ENCODE measurements around the gene KRT20. TPM values are rescaled to one million over a fixed set of nuclear protein-coding genes. Genes with fewer than 3 reads are reported as not detected.

The KRT20 gene
- total RNA-seq, 5 donors from 2014 or later (not counting 1 experiment from before 2014, with no cell fraction given): 0.47 TPM; not detected in 4

GRCh38 chr17:40902498-40902897 lies 17.5 kb upstream of the KRT20 start:
- Histone ChIP-seq H3K4me1 (ENCODE audit: control insufficient read depth in 1 of 2, extremely low read depth in 1 of 2, insufficient read depth in 2 of 2, low read length in 2 of 2) (no peaks in the 10 kb centered on the region), H3K27ac (ENCODE audit: low read length) (no peak overlapping the region), H3K4me3 (ENCODE audit: control insufficient read depth in 1 of 2, extremely low read depth in 1 of 2, low read length in 1 of 2) (no peak overlapping the region), H3K27me3 (replicated peaks in 1 of 2; ENCODE audit: control insufficient read depth in 2 of 2, extremely low read depth in 1 of 2, insufficient read depth in 2 of 2, low read length in 1 of 2) (peaks cover 8 to 16% of the 10 kb centered on the region in 2 experiments), H3K9me3 (no peaks in the 10 kb centered on the region), H3K36me3 (ENCODE audit: control insufficient read depth in 2 of 2, extremely low read depth in 1 of 2, insufficient read depth in 1 of 2, low read length in 1 of 2) (no peaks in the 10 kb centered on the region)
- Mint-ChIP-seq H3K27ac (no peak overlapping the region), H3K27me3 (peaks cover 40 to 50% of the 10 kb centered on the region in 2 donors), H3K36me3 (no peaks in the 10 kb centered on the region), H3K9me3 (no peaks in the 10 kb centered on the region), H3K4me1 (no peaks in the 10 kb centered on the region), H3K4me3 (no peak overlapping the region)
- CTCF ChIA-PET: interaction anchor here in 1 of 2 donors (0.7 to 1.0 kb wide), 2 partner anchors 421 to 746 kb away, joined by 3 read pairs; no protein-coding TSS in a partner anchor
- POLR2A ChIA-PET: no interaction called here
- DNase-seq (no peak), ATAC-seq (replicated peaks in 1 of 4) (no peak)
- 100% methylated on average over 1 of the region's 4 CpGs for WGBS (ENCODE audit: insufficient coverage)

GRCh38 chr17:40901981-40902474 lies 17.0 kb upstream of the KRT20 start:
- ChIA-PET POLR2A (interaction anchor here in 1 of 2 donors (0.7 kb wide), 1 partner anchor 937 kb away, joined by 4 read pairs; no protein-coding TSS in a partner anchor), CTCF (interaction anchor here in 1 of 2 donors (0.7 to 1.0 kb wide), 2 partner anchors 422 to 747 kb away, joined by 3 read pairs; no protein-coding TSS in a partner anchor)
- Histone ChIP-seq H3K27me3 (replicated peaks in 1 of 2; ENCODE audit: control insufficient read depth in 2 of 2, extremely low read depth in 1 of 2, insufficient read depth in 2 of 2, low read length in 1 of 2) (peaks cover 8 to 14% of the 10 kb centered on the region in 2 experiments), H3K9me3 (no peaks in the 10 kb centered on the region), H3K27ac (ENCODE audit: low read length) (no peak overlapping the region), H3K4me3 (ENCODE audit: control insufficient read depth in 1 of 2, extremely low read depth in 1 of 2, low read length in 1 of 2) (no peak overlapping the region), H3K4me1 (ENCODE audit: control insufficient read depth in 1 of 2, extremely low read depth in 1 of 2, insufficient read depth in 2 of 2, low read length in 2 of 2) (no peaks in the 10 kb centered on the region), H3K36me3 (ENCODE audit: control insufficient read depth in 2 of 2, extremely low read depth in 1 of 2, insufficient read depth in 1 of 2, low read length in 1 of 2) (no peaks in the 10 kb centered on the region)
- no peaks in the 10 kb centered on the region for H3K4me1 Mint-ChIP-seq
- no peak overlapping the region for H3K4me3 Mint-ChIP-seq
- ATAC-seq (replicated peaks in 1 of 4): no peak
- DNase-seq: no peak
- WGBS (ENCODE audit: insufficient coverage): no CpG with 5 or more reads among the region's 1 CpG
- H3K27ac Mint-ChIP-seq: no peak overlapping the region
- H3K36me3 Mint-ChIP-seq: no peaks in the 10 kb centered on the region
- H3K9me3 Mint-ChIP-seq: no peaks in the 10 kb centered on the region
- H3K27me3 Mint-ChIP-seq: peaks cover 36 to 47% of the 10 kb centered on the region in 2 donors

- ChIA-PET POLR2A (no interaction called here), CTCF (interaction anchor here in 1 of 2 donors (0.5 kb wide), 1 partner anchor 762 kb away, joined by 3 read pairs; no protein-coding TSS in a partner anchor)
- no peak overlapping the region for H3K4me3 ChIP-seq (ENCODE audit: control insufficient read depth in 1 of 2, extremely low read depth in 1 of 2, low read length in 1 of 2)
- no peak overlapping the region for H3K4me3 Mint-ChIP-seq
- no peaks in the 10 kb centered on the region for H3K9me3 Mint-ChIP-seq
- H3K27ac ChIP-seq (ENCODE audit: low read length): no peak overlapping the region
- ATAC-seq (replicated peaks in 1 of 4) (no peak), DNase-seq (no peak)
- H3K4me1 Mint-ChIP-seq: no peaks in the 10 kb centered on the region
- H3K4me1 ChIP-seq (ENCODE audit: control insufficient read depth in 1 of 2, extremely low read depth in 1 of 2, insufficient read depth in 2 of 2, low read length in 2 of 2): no peaks in the 10 kb centered on the region
- WGBS (ENCODE audit: insufficient coverage): no CpG with 5 or more reads among the region's 5 CpGs
- no peaks in the 10 kb centered on the region for H3K9me3 ChIP-seq
- H3K36me3 Mint-ChIP-seq: no peaks in the 10 kb centered on the region
- H3K36me3 ChIP-seq (ENCODE audit: control insufficient read depth in 2 of 2, extremely low read depth in 1 of 2, insufficient read depth in 1 of 2, low read length in 1 of 2): no peaks in the 10 kb centered on the region
- H3K27me3 Mint-ChIP-seq: peaks cover 32 to 39% of the 10 kb centered on the region in 2 donors
- peaks cover 2 to 13% of the 10 kb centered on the region in 2 experiments for H3K27me3 ChIP-seq (replicated peaks in 1 of 2; ENCODE audit: control insufficient read depth in 2 of 2, extremely low read depth in 1 of 2, insufficient read depth in 2 of 2, low read length in 1 of 2)
- H3K27ac Mint-ChIP-seq: no peak overlapping the region
Observed at GRCh38 chr17:40900809-40901356, 15.8 kb upstream of the KRT20 start.

- DNase-seq (no peak), ATAC-seq (replicated peaks in 1 of 4) (no peak)
- Histone ChIP-seq H3K27me3 (replicated peaks in 1 of 2; ENCODE audit: control insufficient read depth in 2 of 2, extremely low read depth in 1 of 2, insufficient read depth in 2 of 2, low read length in 1 of 2) (peaks cover 2 to 8% of the 10 kb centered on the region in 2 experiments), H3K9me3 (no peaks in the 10 kb centered on the region), H3K27ac (ENCODE audit: low read length) (no peak overlapping the region), H3K36me3 (ENCODE audit: control insufficient read depth in 2 of 2, extremely low read depth in 1 of 2, insufficient read depth in 1 of 2, low read length in 1 of 2) (no peaks in the 10 kb centered on the region), H3K4me3 (ENCODE audit: control insufficient read depth in 1 of 2, extremely low read depth in 1 of 2, low read length in 1 of 2) (no peak overlapping the region), H3K4me1 (ENCODE audit: control insufficient read depth in 1 of 2, extremely low read depth in 1 of 2, insufficient read depth in 2 of 2, low read length in 2 of 2) (no peaks in the 10 kb centered on the region)
- H3K4me3 Mint-ChIP-seq: no peak overlapping the region
- no peaks in the 10 kb centered on the region for H3K9me3 Mint-ChIP-seq
- POLR2A ChIA-PET: no interaction called here
- H3K27ac Mint-ChIP-seq: no peak overlapping the region
- peaks cover 31 to 35% of the 10 kb centered on the region in 2 donors for H3K27me3 Mint-ChIP-seq
- no peaks in the 10 kb centered on the region for H3K4me1 Mint-ChIP-seq
- CTCF ChIA-PET: no interaction called here
- no peaks in the 10 kb centered on the region for H3K36me3 Mint-ChIP-seq
- WGBS (ENCODE audit: insufficient coverage): 60% methylated on average over 1 of the region's 4 CpGs
Observed at GRCh38 chr17:40896916-40897455, 11.9 kb upstream of the KRT20 start.

- POLR2A ChIA-PET: no interaction called here
- no peak for ATAC-seq (replicated peaks in 1 of 4)
Observed at GRCh38 chr17:40895106-40895730, 10.2 kb upstream of the KRT20 start.

GRCh38 chr17:40888196-40888720 lies 3.2 kb upstream of the KRT20 start:
- Histone ChIP-seq H3K27me3 (replicated peaks in 1 of 2; ENCODE audit: control insufficient read depth in 2 of 2, extremely low read depth in 1 of 2, insufficient read depth in 2 of 2, low read length in 1 of 2) (peaks cover 2 to 11% of the 10 kb centered on the region in 2 experiments), H3K4me1 (ENCODE audit: control insufficient read depth in 1 of 2, extremely low read depth in 1 of 2, insufficient read depth in 2 of 2, low read length in 2 of 2) (no peaks in the 10 kb centered on the region), H3K9me3 (no peaks in the 10 kb centered on the region), H3K4me3 (ENCODE audit: control insufficient read depth in 1 of 2, extremely low read depth in 1 of 2, low read length in 1 of 2) (no peak overlapping the region), H3K36me3 (ENCODE audit: control insufficient read depth in 2 of 2, extremely low read depth in 1 of 2, insufficient read depth in 1 of 2, low read length in 1 of 2) (no peaks in the 10 kb centered on the region), H3K27ac (ENCODE audit: low read length) (no peak overlapping the region)
- ChIA-PET CTCF (no interaction called here), POLR2A (no interaction called here)
- ATAC-seq (replicated peaks in 1 of 4): no peak
- Mint-ChIP-seq H3K9me3 (no peaks in the 10 kb centered on the region), H3K4me3 (no peak overlapping the region), H3K27ac (peak overlapping the region in 1 of 2 donors; percentile 1), H3K27me3 (peaks cover 34 to 44% of the 10 kb centered on the region in 2 donors), H3K36me3 (no peaks in the 10 kb centered on the region), H3K4me1 (no peaks in the 10 kb centered on the region)
- no peak for DNase-seq
- WGBS (ENCODE audit: insufficient coverage): no CpG with 5 or more reads among the region's 2 CpGs

More at GRCh38 chr17:40895106-40895730, 10.2 kb upstream of the KRT20 start:
- Histone ChIP-seq H3K36me3 (ENCODE audit: control insufficient read depth in 2 of 2, extremely low read depth in 1 of 2, insufficient read depth in 1 of 2, low read length in 1 of 2) (no peaks in the 10 kb centered on the region), H3K4me1 (ENCODE audit: control insufficient read depth in 1 of 2, extremely low read depth in 1 of 2, insufficient read depth in 2 of 2, low read length in 2 of 2) (no peaks in the 10 kb centered on the region), H3K4me3 (ENCODE audit: control insufficient read depth in 1 of 2, extremely low read depth in 1 of 2, low read length in 1 of 2) (no peak overlapping the region), H3K9me3 (no peaks in the 10 kb centered on the region), H3K27ac (ENCODE audit: low read length) (no peak overlapping the region), H3K27me3 (replicated peaks in 1 of 2; ENCODE audit: control insufficient read depth in 2 of 2, extremely low read depth in 1 of 2, insufficient read depth in 2 of 2, low read length in 1 of 2) (peaks cover 2 to 8% of the 10 kb centered on the region in 2 experiments)
- CTCF ChIA-PET: no interaction called here
- H3K27ac Mint-ChIP-seq: no peak overlapping the region
- H3K9me3 Mint-ChIP-seq: no peaks in the 10 kb centered on the region
- H3K36me3 Mint-ChIP-seq: no peaks in the 10 kb centered on the region
- no peaks in the 10 kb centered on the region for H3K4me1 Mint-ChIP-seq
- peaks cover 21 to 35% of the 10 kb centered on the region in 2 donors for H3K27me3 Mint-ChIP-seq
- no peak overlapping the region for H3K4me3 Mint-ChIP-seq
- 76% methylated on average over 7 of the region's 9 CpGs for WGBS (ENCODE audit: insufficient coverage)
- DNase-seq: no peak
